Mammary epithelial cell (primary cell): ENCODE measurements around the gene CST7.
A peak's percentile ranks its signal among the peaks of the same experiment; 100 is the strongest.

Experiments used
- EZH2 ChIP-seq: IDR thresholded peaks from 2 replicates; pipeline ENCODE4 v1.6.1; 2012; ENCODE audit warnings: low read length, inconsistent platforms, borderline replicate concordance
- TF ChIP-seq, protein P1 (sequence below), 2 donors: IDR thresholded peaks in 1 of 2; conservative IDR thresholded peaks in 1 of 2; 2 replicates each; pipeline ENCODE4 v1.5.1; 2011 to 2012; ENCODE audit warnings: inconsistent platforms in 2 of 2, low read length in 2 of 2, mild to moderate bottlenecking in 2 of 2, control low read depth in 1 of 2, low read depth in 1 of 2; ENCODE audit not compliant: insufficient read depth in 1 of 2; ENCODE audit errors: extremely low read depth in 1 of 2

DNA sequence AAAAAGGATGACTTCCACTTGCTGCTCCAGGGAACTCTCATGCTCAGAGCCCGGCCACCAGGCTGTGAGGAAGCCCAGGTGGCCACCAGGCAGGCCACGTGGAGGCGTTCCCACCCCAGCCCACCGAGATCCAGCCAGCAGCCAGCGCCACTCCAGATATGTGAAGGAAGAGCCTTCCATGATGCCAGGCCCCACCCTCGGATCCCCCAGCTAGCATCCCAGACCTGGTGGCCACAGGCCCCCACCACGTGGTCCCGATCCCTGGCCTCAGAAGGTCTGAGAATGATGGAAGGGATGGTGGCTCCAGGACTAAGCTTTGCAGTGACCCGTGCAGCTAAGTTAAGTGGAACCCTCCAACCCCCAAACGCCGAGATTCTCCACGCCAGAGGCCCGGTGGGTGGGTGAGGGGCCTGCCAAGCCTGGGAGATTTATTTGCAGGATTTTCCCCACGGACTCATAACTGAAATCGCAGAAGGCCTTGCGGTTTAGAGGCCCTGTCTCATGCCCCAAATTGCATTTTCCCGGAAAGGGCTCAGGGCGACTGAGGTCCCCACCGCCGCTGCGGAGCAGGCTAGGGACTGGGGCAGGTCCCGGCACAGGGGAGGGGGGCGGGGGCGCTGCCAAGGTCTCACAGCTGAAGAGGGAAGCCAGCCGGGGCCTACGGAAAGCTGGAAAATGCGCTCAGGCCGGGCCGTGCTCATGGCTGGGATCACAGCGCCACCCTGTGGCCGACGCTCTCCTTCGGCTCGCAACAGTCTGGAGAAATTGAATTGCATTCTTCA lies 31.1 kb upstream of the CST7 start:
- TF ChIP-seq, protein P1, sequence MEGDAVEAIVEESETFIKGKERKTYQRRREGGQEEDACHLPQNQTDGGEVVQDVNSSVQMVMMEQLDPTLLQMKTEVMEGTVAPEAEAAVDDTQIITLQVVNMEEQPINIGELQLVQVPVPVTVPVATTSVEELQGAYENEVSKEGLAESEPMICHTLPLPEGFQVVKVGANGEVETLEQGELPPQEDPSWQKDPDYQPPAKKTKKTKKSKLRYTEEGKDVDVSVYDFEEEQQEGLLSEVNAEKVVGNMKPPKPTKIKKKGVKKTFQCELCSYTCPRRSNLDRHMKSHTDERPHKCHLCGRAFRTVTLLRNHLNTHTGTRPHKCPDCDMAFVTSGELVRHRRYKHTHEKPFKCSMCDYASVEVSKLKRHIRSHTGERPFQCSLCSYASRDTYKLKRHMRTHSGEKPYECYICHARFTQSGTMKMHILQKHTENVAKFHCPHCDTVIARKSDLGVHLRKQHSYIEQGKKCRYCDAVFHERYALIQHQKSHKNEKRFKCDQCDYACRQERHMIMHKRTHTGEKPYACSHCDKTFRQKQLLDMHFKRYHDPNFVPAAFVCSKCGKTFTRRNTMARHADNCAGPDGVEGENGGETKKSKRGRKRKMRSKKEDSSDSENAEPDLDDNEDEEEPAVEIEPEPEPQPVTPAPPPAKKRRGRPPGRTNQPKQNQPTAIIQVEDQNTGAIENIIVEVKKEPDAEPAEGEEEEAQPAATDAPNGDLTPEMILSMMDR (conservative IDR thresholded peaks at IDR 0.05 in 1 of 2, IDR thresholded peaks at IDR 0.05 in 1 of 2; ENCODE audit: extremely low read depth in 1 of 2, insufficient read depth in 1 of 2, low read depth in 1 of 2, low read length in 2 of 2) = peak; percentile 75 to 88
- TF ChIP-seq EZH2 = no peak
